Measurements from ENCODE around the gene EIF2B1.

Gene EIF2B1

GRCh38 chr12:123648401-123648800, 14.9 kb upstream of the EIF2B1 start:
- no peak for TF ChIP-seq ZNF274 (IDR thresholded peaks at IDR 0.05; ENCODE audit: low read depth, low read length)
- no peak overlapping the region for H3K4me3 ChIP-seq (ENCODE audit: low read length)

- TF ChIP-seq ZNF274 (IDR thresholded peaks at IDR 0.05; ENCODE audit: low read depth, low read length): no peak
- H3K4me3 ChIP-seq (ENCODE audit: low read length): no peak overlapping the region
These were observed 12.4 kb upstream of the EIF2B1 start for GRCh38 chr12:123645878-123646277.

- H3K4me3 ChIP-seq (ENCODE audit: low read length): no peak overlapping the region
- no peak for TF ChIP-seq ZNF274 (IDR thresholded peaks at IDR 0.05; ENCODE audit: low read depth, low read length)
These were observed 11.9 kb upstream of the EIF2B1 start for GRCh38 chr12:123645380-123645779.

- no peak overlapping the region for H3K4me3 ChIP-seq (ENCODE audit: low read length)
- no peak for TF ChIP-seq ZNF274 (IDR thresholded peaks at IDR 0.05; ENCODE audit: low read depth, low read length)
These were observed 10.4 kb upstream of the EIF2B1 start for GRCh38 chr12:123643911-123644310.

GRCh38 chr12:123634142-123634561, 666 bp upstream of the EIF2B1 start:
- no peak for TF ChIP-seq ZNF274 (IDR thresholded peaks at IDR 0.05; ENCODE audit: low read depth, low read length)
- H3K4me3 ChIP-seq (ENCODE audit: low read length): peak overlapping the region; percentile 99

- no peak overlapping the region for H3K4me3 ChIP-seq (ENCODE audit: low read length)
- no peak for TF ChIP-seq ZNF274 (IDR thresholded peaks at IDR 0.05; ENCODE audit: low read depth, low read length)
These were observed 11.6 kb downstream of the EIF2B1 start for GRCh38 chr12:123621619-123622530.

GRCh38 chr12:123621101-123621500, 12.4 kb downstream of the EIF2B1 start:
- no peak overlapping the region for H3K4me3 ChIP-seq (ENCODE audit: low read length)
- TF ChIP-seq ZNF274 (IDR thresholded peaks at IDR 0.05; ENCODE audit: low read depth, low read length): no peak

GRCh38 chr12:123617580-123617979, 15.9 kb downstream of the EIF2B1 start:
- TF ChIP-seq ZNF274 (IDR thresholded peaks at IDR 0.05; ENCODE audit: low read depth, low read length): no peak

GRCh38 chr12:123617144-123617543, 16.3 kb downstream of the EIF2B1 start:
- H3K4me3 ChIP-seq (ENCODE audit: low read length): no peak overlapping the region
- no peak for TF ChIP-seq ZNF274 (IDR thresholded peaks at IDR 0.05; ENCODE audit: low read depth, low read length)

More at GRCh38 chr12:123617580-123617979, 15.9 kb downstream of the EIF2B1 start:
- no peak overlapping the region for H3K4me3 ChIP-seq (ENCODE audit: low read length)

- TF ChIP-seq ZNF274 (IDR thresholded peaks at IDR 0.05; ENCODE audit: low read depth, low read length): no peak
- H3K4me3 ChIP-seq (ENCODE audit: low read length): no peak overlapping the region
These were observed 19.0 kb downstream of the EIF2B1 start for GRCh38 chr12:123614531-123614930.

GRCh38 chr12:123614110-123614509, 19.4 kb downstream of the EIF2B1 start:
- no peak for TF ChIP-seq ZNF274 (IDR thresholded peaks at IDR 0.05; ENCODE audit: low read depth, low read length)
- no peak overlapping the region for H3K4me3 ChIP-seq (ENCODE audit: low read length)

GRCh38 chr12:123608182-123608581, 25.3 kb downstream of the EIF2B1 start:
- no peak overlapping the region for H3K4me3 ChIP-seq (ENCODE audit: low read length)

GRCh38 chr12:123607756-123608155, 25.7 kb downstream of the EIF2B1 start:
- no peak for TF ChIP-seq ZNF274 (IDR thresholded peaks at IDR 0.05; ENCODE audit: low read depth, low read length)
- H3K4me3 ChIP-seq (ENCODE audit: low read length): no peak overlapping the region

More at GRCh38 chr12:123608182-123608581, 25.3 kb downstream of the EIF2B1 start:
- TF ChIP-seq ZNF274 (IDR thresholded peaks at IDR 0.05; ENCODE audit: low read depth, low read length): no peak

- peak overlapping the region; percentile 95; the same call in 1 of the 2 replicates for H3K4me3 ChIP-seq (ENCODE audit: low read length)
These were observed 30.0 kb downstream of the EIF2B1 start for GRCh38 chr12:123603495-123603894.

GRCh38 chr12:123602651-123603195, 30.8 kb downstream of the EIF2B1 start:
- H3K4me3 ChIP-seq (ENCODE audit: low read length): peak overlapping the region; percentile 95
- TF ChIP-seq ZNF274 (IDR thresholded peaks at IDR 0.05; ENCODE audit: low read depth, low read length): no peak

Data from GM08714 (cell line).